ENCODE data around the gene CERK.
"Not testable (repeated sequence)": the region's sequence is repeated elsewhere in the genome, so short reads cannot be mapped to it uniquely, and the experiment has no call there.

CERK gene

DNA sequence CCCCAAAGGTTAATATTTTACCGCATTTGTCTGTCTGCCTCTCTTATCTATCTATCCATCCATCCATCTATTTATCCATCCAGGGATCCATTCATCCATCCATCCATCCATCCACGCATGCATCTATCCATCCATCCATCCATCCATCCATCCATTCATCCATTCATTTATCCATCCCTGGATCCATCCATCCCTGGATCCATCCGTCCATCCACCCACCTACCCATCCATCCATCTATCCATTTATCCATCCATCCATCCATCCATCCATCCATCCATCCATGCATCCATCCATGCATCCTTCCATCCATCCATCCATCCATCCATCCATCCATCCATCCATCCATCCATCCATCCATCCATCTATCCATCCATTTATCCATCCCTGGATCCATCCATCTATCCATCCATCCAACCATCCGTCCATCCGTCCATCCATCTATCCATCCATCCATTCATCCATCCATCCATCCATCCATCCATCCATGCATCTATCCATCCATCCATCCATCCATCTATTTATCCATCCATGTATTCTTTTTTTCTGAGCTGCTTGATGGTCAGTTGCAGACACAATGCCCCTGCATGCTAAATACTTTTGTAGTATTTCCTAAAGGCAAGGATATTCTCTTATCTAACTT, 95.1 kb downstream of the CERK start:
- DNase-seq (ENCODE audit: low spot score): not testable (repeated sequence)

DNA sequence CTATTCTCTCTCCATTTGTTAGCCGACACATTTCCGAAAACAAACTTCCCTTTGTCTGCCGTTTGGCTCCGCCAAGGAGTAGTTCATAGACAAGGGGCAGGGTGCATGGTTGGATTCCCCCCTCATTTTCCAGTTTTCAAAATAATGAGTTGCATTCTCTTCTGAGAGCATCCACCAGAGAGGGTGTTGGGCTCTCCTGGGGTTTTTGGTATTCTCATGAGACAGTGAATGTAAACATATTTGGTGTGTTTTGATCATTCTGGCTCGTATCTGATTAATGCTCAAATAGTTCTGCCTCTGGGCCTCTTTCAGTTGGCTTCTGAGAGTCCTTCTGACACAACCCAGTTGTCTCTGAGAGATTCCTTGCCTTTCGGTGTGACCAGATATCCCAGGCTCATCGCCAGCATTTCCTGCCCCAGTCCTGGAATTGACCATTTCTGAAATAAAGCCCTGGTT, 96.2 kb downstream of the CERK start:
- DNase-seq (ENCODE audit: low spot score): no peak

DNA sequence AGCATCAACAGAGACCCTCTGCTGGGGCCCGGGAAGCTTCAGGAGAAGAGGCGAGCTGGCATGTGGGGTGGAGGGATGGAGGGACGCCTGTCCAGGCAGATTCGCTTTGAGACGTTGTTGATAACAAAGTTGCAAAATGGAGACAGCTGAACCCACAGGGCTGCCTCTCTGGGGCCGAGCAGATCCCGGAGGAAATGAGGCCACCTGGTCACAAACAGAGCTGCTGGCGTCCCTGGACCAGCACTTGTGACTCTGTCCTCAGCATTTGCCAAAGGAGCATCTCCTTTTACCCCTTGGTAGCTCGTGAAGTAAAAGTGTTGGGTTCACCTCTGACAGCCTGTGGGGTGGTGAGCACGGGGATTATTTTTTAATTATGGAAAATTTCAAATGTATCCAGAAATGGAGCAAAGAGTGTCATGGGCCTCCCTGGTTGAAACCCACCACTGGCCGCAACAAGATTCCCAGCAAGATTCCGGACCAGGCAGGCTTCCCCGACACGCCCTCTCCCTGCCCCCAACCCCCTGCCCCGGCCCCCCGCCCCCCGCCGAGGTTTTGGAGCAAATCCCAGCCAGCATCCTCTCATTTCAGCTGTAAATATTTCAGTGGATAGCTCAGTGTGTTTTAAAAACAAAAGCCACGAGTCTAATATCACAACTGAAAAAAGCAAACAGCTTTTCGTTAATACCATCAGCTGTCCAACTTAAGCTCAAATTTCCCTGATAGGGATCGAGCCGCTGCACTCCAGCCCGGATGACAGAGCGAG, 97.6 kb downstream of the CERK start:
- DNase-seq (ENCODE audit: low spot score): no peak

DNA sequence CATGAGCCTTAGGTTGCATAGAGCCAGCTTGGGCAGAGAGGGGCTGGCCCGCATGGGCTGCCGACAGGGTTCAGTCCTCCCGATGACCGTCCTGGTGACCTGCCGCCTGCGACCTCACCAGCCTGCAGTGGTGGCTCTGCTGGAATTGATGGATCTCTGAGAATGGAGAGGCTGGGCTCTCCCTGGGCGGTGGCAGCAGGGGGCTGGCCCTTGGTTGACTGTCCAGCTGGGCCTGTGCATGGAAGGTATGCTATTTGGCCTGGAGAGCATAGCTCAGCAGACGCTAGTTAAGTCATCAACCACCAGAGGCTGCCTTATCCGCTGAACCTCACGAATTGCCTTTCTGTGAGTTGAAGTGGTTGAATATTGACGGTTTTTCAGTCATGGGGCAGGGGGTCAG, 98.2 kb downstream of the CERK start:
- no peak for DNase-seq (ENCODE audit: low spot score)

DNA sequence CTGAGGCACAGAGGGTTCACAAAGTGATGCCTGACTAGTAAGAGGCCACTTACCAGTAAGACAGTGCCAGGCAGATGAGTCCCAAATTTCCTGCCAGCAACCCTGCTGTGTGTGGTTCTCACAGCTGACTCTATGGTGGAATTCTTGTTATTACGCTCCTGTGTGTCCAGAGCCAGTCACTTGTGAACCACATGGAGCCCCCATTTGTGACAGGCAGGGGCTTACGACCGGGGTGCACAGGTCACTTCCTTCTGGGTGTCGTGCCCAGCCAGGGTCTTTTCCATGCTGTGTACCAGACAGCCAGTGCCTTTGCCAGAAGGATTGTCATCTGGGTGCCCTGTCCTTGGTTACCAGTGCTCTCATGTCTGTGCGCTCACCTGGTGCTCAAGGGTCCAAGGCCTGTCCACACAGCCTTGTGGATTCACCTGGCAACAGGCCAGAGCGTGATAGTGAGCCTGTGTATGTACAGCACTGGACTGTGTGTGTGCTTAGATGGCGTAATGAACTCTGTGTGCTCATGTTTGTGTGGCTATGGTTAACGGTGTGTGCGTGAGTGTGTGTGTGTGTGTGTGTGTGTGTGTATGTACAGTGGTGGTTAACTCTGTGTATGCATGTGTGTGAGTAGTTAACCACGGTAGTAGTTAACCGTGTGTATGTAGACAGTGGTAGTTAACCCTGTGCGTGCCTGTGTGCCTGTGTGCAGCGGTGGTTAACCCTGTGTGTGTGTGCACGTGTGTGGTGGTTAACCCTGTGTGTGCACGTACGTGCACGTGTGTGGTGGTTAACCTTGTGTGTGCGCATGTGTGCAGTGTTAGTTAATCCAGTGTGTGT, 99.2 kb downstream of the CERK start:
- DNase-seq (ENCODE audit: low spot score): no peak

DNA sequence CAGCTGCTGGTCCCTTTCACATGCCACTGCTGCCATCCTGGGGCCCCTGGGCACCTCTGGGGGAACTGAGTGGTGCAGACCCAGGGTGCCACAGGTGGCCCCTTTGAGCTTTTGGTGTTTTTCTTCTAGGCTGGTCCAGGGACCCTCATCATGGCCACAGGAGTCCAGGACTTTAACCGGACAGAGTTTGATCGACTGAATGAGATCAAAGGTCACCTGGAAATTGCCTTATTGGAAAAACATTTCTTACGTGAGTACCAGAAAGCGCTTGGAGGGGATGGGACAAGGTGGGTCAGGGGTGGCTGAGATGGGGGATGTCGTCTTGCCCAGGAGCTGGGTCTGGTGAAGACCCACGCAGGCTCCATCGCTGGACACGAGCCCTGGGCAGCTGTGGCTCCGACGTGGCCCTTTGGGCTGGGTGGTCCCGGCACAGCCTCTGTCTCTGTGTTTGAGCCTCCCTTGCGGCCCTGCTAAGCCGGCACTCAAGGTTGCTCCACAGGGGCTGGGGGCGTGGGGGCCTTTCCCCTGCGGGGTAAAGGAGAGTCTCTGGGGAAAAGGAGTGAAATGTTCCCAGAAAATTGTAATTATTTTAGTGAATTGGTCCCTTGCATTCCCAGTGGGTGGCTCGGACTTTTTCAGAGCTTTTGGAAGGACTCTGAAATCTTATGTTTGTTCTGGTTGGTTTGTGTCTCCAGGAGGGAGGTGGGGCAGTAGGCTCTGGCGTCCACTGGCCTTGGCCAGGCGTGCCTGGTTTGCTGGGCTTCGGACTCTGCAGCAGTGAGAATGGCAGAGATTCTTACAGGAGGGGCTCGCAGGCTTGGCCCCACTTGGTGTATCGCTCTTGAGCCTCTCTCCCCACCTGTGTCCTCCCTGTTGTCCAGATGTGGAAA, 100.1 kb downstream of the CERK start:
- no peak for DNase-seq (ENCODE audit: low spot score)

DNA sequence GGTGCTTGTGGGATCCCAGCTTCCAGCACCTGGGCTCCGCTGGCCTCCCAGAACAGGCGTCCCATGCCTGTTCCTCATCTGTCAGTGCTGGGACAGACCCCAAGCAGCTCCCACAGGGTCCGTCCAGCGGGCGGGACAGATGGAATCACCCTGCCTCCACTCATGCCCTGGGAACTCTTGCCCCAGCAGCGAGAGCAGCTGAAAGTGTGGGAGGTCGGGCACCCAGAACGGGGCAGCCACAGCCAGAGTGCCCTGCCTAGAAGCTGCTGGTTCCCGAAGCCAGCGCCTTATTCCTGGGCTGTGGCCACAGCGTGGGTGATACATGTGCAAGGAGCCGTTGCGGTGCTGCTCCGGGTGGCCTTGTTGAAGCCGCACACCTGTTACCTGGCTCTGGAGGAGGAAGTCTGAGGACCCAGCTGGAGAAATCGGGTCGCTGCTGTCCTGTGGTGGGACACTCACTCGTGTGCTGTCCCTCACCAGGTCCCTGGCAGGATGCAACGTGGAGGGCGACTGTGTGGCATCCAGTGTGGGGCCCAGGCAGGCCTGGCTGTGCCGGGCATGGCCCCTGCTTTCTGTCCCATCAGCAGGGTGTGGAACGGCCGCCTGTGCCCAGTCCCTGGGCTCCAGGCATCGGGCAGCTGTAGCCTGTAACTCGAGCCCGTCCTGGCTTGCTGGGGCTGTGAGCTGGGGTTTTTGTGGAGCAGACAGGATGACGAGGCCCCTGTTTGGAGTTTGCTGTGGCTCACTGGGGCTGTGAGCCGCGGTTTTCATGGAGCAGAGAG, 101.6 kb downstream of the CERK start:
- no peak for DNase-seq (ENCODE audit: low spot score)

DNA sequence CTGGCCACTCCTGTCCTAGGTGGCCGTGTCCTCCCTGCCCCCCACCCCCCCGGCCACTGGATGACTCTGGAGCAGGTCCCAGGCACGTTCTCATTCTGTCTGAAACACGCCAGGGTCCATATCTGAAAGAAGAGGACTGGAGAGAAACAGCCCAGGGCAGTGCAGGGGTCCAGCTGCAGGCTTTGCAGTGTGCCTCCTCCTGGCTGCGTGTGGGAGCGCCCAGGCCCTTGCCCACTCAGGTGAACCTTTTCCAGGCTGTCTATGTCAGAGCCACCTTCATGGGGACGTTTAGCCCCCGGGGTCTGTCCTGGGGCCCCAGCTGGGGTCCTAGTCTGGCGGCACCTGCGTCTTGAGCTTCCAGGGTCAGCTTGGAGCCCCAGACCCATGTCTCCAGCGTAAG, 102.3 kb downstream of the CERK start:
- DNase-seq (ENCODE audit: low spot score): no peak

DNA sequence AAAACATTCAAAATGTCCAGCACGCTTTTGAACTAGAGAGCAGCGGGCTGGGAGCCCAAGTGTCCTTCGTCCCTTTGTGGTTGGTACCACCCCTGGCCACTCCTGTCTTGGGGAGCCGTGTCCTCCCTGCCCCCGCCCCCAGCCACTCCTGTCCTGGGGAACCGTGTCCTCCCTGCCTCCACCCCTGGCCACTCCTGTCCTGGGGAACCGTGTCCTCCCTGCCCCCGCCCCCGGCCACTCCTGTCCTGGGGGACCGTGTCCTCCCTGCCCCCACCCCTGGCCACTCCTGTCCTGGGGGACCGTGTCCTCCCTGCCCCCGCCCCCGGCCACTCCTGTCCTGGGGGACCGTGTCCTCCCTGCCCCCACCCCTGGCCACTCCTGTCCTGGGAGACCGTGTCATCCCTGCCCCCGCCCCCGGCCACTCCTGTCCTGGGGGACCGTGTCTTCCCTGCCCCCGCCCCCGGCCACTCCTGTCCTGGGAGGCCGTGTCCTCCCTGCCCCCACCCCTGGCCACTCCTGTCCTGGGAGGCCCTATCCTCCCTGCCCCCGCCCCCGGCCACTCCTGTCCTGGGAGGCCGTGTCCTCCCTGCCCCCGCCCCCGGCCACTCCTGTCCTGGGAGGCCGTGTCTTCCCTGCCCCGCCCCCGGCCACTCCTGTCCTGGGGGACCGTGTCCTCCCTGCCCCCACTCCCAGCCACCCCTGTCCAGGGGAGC, 102.9 kb downstream of the CERK start:
- not testable (repeated sequence) for DNase-seq (ENCODE audit: low spot score)

All from RKO (cell line).